SK-N-MC (cell line): ENCODE data around the gene HYDIN.
"Not testable (repeated sequence)": the region's sequence is repeated elsewhere in the genome, so short reads cannot be mapped to it uniquely, and the experiment has no call there.

Source experiments
- EZH2 ChIP-seq: fragments of 200-600 bp; sonication (generic); IDR thresholded peaks from one replicate; pipeline ENCODE4 v1.6.1; 2017; ENCODE audit warnings: antibody characterized with exemption
- POLR2AphosphoS5 ChIP-seq: IDR thresholded peaks from 2 replicates; pipeline ENCODE4 v1.6.1; 2012; ENCODE audit warnings: mild to moderate bottlenecking, low read depth, low read length, borderline replicate concordance

DNA sequence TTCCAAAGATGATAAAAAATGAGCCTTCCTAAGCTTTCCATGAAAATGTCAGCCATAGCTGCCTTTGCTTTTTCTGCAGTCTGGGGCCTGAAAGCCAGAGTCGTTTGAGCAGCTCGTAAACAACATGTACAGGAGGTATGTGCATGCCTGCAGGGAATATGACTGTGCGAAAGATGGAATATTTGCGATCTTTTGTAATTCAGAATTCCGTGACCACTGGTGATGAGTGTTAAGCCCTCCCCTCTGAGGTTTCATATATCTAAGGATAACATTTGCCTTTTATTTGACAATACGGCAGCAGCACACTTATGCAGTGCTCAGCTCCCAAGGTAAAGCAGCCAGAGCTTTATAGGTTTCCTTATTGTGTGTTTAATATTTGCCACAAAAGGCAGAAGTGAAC lies 192.5 kb downstream of the HYDIN start:
- not testable (repeated sequence) for TF ChIP-seq EZH2, POLR2AphosphoS5
